Measurements from ENCODE around the gene COG3.

The COG3 gene

GRCh38 chr13:45501175-45501526 lies 36.4 kb downstream of the COG3 start:
- H3K27ac ChIP-seq (ENCODE audit: low read depth, low read length) = no peak overlapping the region
- H3K4me1 ChIP-seq (ENCODE audit: control insufficient read depth in 1 of 2, insufficient read depth in 2 of 2, low read length in 2 of 2) = no peaks in the 10 kb centered on the region
- no peaks in the 10 kb centered on the region for H3K9me3 ChIP-seq (ENCODE audit: control insufficient read depth in 1 of 2, low read length in 2 of 2)
- peaks cover 46 to 67% of the 10 kb centered on the region in 2 donors for H3K36me3 ChIP-seq (ENCODE audit: control insufficient read depth in 1 of 2, insufficient read depth in 2 of 2, low read length in 2 of 2)
- H3K27me3 ChIP-seq (ENCODE audit: control insufficient read depth in 1 of 2, insufficient read depth in 2 of 2, low read length in 2 of 2) = no peaks in the 10 kb centered on the region
- H3K9ac ChIP-seq (ENCODE audit: low read depth in 1 of 2, low read length in 2 of 2) = no peak overlapping the region
- H3K4me3 ChIP-seq (ENCODE audit: low read depth in 1 of 2, low read length in 2 of 2) = no peak overlapping the region

DNA sequence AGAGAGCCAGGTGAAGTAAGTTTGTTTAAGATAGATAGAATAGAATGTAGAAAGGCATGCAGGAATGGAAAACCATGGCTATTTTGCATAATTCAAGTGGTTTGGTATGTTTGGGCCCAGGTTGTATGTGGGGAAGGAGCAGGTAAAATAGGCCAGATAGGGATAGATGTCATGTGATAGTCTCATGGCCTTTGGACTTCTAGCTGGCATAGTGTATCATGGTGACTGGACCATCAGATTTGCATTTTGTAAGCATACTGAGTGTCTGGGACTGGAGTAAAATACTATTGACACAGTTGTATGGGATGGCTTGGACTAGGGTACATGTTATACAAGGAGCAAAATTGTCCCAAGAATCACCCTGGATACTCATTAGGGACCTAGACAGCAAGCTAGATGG lies 38.9 kb downstream of the COG3 start:
- Histone ChIP-seq H3K9ac (ENCODE audit: low read depth in 1 of 2, low read length in 2 of 2) (no peak overlapping the region), H3K27ac (ENCODE audit: low read depth, low read length) (no peak overlapping the region), H3K9me3 (ENCODE audit: control insufficient read depth in 1 of 2, low read length in 2 of 2) (no peaks in the 10 kb centered on the region), H3K4me3 (ENCODE audit: low read depth in 1 of 2, low read length in 2 of 2) (no peak overlapping the region), H3K4me1 (ENCODE audit: control insufficient read depth in 1 of 2, insufficient read depth in 2 of 2, low read length in 2 of 2) (no peaks in the 10 kb centered on the region), H3K36me3 (ENCODE audit: control insufficient read depth in 1 of 2, insufficient read depth in 2 of 2, low read length in 2 of 2) (peaks cover 42 to 60% of the 10 kb centered on the region in 2 donors), H3K27me3 (ENCODE audit: control insufficient read depth in 1 of 2, insufficient read depth in 2 of 2, low read length in 2 of 2) (no peaks in the 10 kb centered on the region)

- Histone ChIP-seq H3K27me3 (ENCODE audit: control insufficient read depth in 1 of 2, insufficient read depth in 2 of 2, low read length in 2 of 2) (no peaks in the 10 kb centered on the region), H3K36me3 (ENCODE audit: control insufficient read depth in 1 of 2, insufficient read depth in 2 of 2, low read length in 2 of 2) (peaks cover 40 to 62% of the 10 kb centered on the region in 2 donors), H3K4me1 (ENCODE audit: control insufficient read depth in 1 of 2, insufficient read depth in 2 of 2, low read length in 2 of 2) (no peaks in the 10 kb centered on the region), H3K9ac (ENCODE audit: low read depth in 1 of 2, low read length in 2 of 2) (no peak overlapping the region), H3K4me3 (ENCODE audit: low read depth in 1 of 2, low read length in 2 of 2) (no peak overlapping the region), H3K9me3 (ENCODE audit: control insufficient read depth in 1 of 2, low read length in 2 of 2) (no peaks in the 10 kb centered on the region), H3K27ac (ENCODE audit: low read depth, low read length) (no peak overlapping the region)
Observed at GRCh38 chr13:45506811-45507210, 42.1 kb downstream of the COG3 start.

DNA sequence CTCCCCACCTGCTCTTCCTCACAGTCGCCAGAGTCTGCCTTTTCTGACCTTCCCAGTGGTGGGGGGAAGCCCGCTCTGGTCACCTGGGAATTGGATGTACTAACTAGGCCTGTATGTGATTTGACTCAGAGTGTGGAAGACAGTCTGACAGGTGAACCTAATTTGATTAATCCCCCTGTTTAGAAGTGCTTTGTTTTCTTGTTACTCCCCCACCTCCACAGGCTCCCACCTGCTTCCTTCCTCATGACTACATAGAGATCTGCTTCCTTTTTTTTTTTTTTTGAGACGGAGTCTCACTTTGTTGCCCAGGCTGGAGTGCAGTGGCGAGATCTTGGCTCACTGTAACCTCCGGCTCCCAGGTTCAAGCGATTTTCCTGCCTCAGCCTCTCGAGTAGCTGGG lies 44.0 kb downstream of the COG3 start:
- Histone ChIP-seq H3K27ac (ENCODE audit: low read depth, low read length) (no peak overlapping the region), H3K4me3 (ENCODE audit: low read depth in 1 of 2, low read length in 2 of 2) (no peak overlapping the region), H3K27me3 (ENCODE audit: control insufficient read depth in 1 of 2, insufficient read depth in 2 of 2, low read length in 2 of 2) (no peaks in the 10 kb centered on the region), H3K36me3 (ENCODE audit: control insufficient read depth in 1 of 2, insufficient read depth in 2 of 2, low read length in 2 of 2) (peaks cover 28 to 69% of the 10 kb centered on the region in 2 donors), H3K4me1 (ENCODE audit: control insufficient read depth in 1 of 2, insufficient read depth in 2 of 2, low read length in 2 of 2) (no peaks in the 10 kb centered on the region), H3K9ac (ENCODE audit: low read depth in 1 of 2, low read length in 2 of 2) (no peak overlapping the region), H3K9me3 (ENCODE audit: control insufficient read depth in 1 of 2, low read length in 2 of 2) (no peaks in the 10 kb centered on the region)

GRCh38 chr13:45510672-45511071 lies 45.9 kb downstream of the COG3 start:
- no peaks in the 10 kb centered on the region for H3K9me3 ChIP-seq (ENCODE audit: control insufficient read depth in 1 of 2, low read length in 2 of 2)
- H3K4me1 ChIP-seq (ENCODE audit: control insufficient read depth in 1 of 2, insufficient read depth in 2 of 2, low read length in 2 of 2) = no peaks in the 10 kb centered on the region
- H3K27ac ChIP-seq (ENCODE audit: low read depth, low read length) = no peak overlapping the region
- no peak overlapping the region for H3K4me3 ChIP-seq (ENCODE audit: low read depth in 1 of 2, low read length in 2 of 2)
- H3K27me3 ChIP-seq (ENCODE audit: control insufficient read depth in 1 of 2, insufficient read depth in 2 of 2, low read length in 2 of 2) = no peaks in the 10 kb centered on the region
- H3K36me3 ChIP-seq (ENCODE audit: control insufficient read depth in 1 of 2, insufficient read depth in 2 of 2, low read length in 2 of 2) = peaks cover 23 to 69% of the 10 kb centered on the region in 2 donors
- H3K9ac ChIP-seq (ENCODE audit: low read depth in 1 of 2, low read length in 2 of 2) = no peak overlapping the region

GRCh38 chr13:45511310-45512097 lies 46.8 kb downstream of the COG3 start:
- Histone ChIP-seq H3K36me3 (ENCODE audit: control insufficient read depth in 1 of 2, insufficient read depth in 2 of 2, low read length in 2 of 2) (peaks cover 17 to 69% of the 10 kb centered on the region in 2 donors), H3K4me3 (ENCODE audit: low read depth in 1 of 2, low read length in 2 of 2) (no peak overlapping the region), H3K9ac (ENCODE audit: low read depth in 1 of 2, low read length in 2 of 2) (no peak overlapping the region), H3K27me3 (ENCODE audit: control insufficient read depth in 1 of 2, insufficient read depth in 2 of 2, low read length in 2 of 2) (no peaks in the 10 kb centered on the region), H3K9me3 (ENCODE audit: control insufficient read depth in 1 of 2, low read length in 2 of 2) (no peaks in the 10 kb centered on the region), H3K4me1 (ENCODE audit: control insufficient read depth in 1 of 2, insufficient read depth in 2 of 2, low read length in 2 of 2) (no peaks in the 10 kb centered on the region), H3K27ac (ENCODE audit: low read depth, low read length) (no peak overlapping the region)

DNA sequence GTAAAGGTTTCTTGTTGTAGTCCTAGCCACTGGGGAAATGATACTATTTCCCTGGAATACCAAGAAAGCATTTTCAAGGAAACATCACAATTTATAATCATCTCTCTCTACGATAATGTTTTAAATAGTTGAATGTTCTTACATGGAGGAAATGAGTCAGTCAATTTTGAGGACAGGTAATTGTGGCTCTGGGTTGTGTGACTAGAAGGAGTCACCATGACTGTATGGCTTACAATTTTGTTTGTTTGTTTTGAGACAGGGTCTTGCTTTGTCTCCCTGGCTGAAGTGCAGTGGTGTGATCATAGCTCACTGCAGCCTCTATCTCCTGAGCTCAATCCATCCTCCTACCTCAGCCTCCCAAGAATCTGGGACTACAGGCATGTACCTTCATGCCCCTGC lies 47.4 kb downstream of the COG3 start:
- Histone ChIP-seq H3K36me3 (ENCODE audit: control insufficient read depth in 1 of 2, insufficient read depth in 2 of 2, low read length in 2 of 2) (peaks cover 19 to 70% of the 10 kb centered on the region in 2 donors), H3K27ac (ENCODE audit: low read depth, low read length) (no peak overlapping the region), H3K9ac (ENCODE audit: low read depth in 1 of 2, low read length in 2 of 2) (no peak overlapping the region)

GRCh38 chr13:45516757-45517156 lies 52.0 kb downstream of the COG3 start:
- no peaks in the 10 kb centered on the region for H3K4me1 ChIP-seq (ENCODE audit: control insufficient read depth in 1 of 2, insufficient read depth in 2 of 2, low read length in 2 of 2)
- no peaks in the 10 kb centered on the region for H3K9me3 ChIP-seq (ENCODE audit: control insufficient read depth in 1 of 2, low read length in 2 of 2)
- H3K27me3 ChIP-seq (ENCODE audit: control insufficient read depth in 1 of 2, insufficient read depth in 2 of 2, low read length in 2 of 2) = no peaks in the 10 kb centered on the region
- H3K36me3 ChIP-seq (ENCODE audit: control insufficient read depth in 1 of 2, insufficient read depth in 2 of 2, low read length in 2 of 2) = peaks cover 38 to 82% of the 10 kb centered on the region in 2 donors
- no peak overlapping the region for H3K9ac ChIP-seq (ENCODE audit: low read depth in 1 of 2, low read length in 2 of 2)
- H3K4me3 ChIP-seq (ENCODE audit: low read depth in 1 of 2, low read length in 2 of 2) = no peak overlapping the region
- no peak overlapping the region for H3K27ac ChIP-seq (ENCODE audit: low read depth, low read length)

More for the DNA sequence above, 47.4 kb downstream of the COG3 start:
- Histone ChIP-seq H3K9me3 (ENCODE audit: control insufficient read depth in 1 of 2, low read length in 2 of 2) (no peaks in the 10 kb centered on the region), H3K27me3 (ENCODE audit: control insufficient read depth in 1 of 2, insufficient read depth in 2 of 2, low read length in 2 of 2) (no peaks in the 10 kb centered on the region), H3K4me1 (ENCODE audit: control insufficient read depth in 1 of 2, insufficient read depth in 2 of 2, low read length in 2 of 2) (no peaks in the 10 kb centered on the region), H3K4me3 (ENCODE audit: low read depth in 1 of 2, low read length in 2 of 2) (no peak overlapping the region)

DNA sequence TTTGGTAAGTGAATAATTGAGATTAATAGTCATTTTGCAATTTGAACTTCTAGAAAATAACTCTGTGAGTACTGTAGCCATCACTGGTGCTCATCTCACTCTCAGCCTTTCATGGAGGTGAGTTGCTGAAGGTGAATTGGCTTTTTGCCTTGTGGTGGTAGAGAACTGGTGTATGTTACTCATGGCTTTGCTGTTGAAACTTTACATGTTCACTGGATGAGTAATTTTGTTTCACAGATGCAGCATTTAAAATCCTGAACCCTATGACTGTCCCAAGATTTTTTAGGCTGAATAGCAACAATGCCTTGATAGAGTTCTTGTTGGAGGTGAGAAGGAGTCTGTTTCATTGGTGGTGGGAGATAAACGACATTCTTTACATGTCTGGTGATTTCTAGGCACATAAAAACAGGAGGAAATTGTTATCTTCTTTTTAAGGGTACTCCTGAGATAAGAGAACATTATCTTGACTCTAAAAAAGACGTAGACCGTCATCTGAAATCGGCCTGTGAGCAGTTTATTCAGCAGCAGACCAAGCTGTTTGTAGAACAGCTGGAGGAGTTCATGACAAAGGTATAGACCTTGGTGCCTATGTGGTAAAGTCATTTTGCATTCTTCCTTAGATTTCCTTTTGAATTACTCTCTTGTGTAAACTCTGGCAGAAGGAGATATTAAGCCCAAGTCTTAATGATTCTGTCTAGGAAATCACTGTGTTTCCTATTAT lies 53.9 kb downstream of the COG3 start:
- H3K27ac ChIP-seq (ENCODE audit: low read depth, low read length) = no peak overlapping the region
- H3K27me3 ChIP-seq (ENCODE audit: control insufficient read depth in 1 of 2, insufficient read depth in 2 of 2, low read length in 2 of 2) = no peaks in the 10 kb centered on the region
- no peak overlapping the region for H3K9ac ChIP-seq (ENCODE audit: low read depth in 1 of 2, low read length in 2 of 2)
- no peak overlapping the region for H3K4me3 ChIP-seq (ENCODE audit: low read depth in 1 of 2, low read length in 2 of 2)
- no peaks in the 10 kb centered on the region for H3K9me3 ChIP-seq (ENCODE audit: control insufficient read depth in 1 of 2, low read length in 2 of 2)
- H3K4me1 ChIP-seq (ENCODE audit: control insufficient read depth in 1 of 2, insufficient read depth in 2 of 2, low read length in 2 of 2) = no peaks in the 10 kb centered on the region
- peaks cover 47 to 81% of the 10 kb centered on the region in 2 donors for H3K36me3 ChIP-seq (ENCODE audit: control insufficient read depth in 1 of 2, insufficient read depth in 2 of 2, low read length in 2 of 2)

DNA sequence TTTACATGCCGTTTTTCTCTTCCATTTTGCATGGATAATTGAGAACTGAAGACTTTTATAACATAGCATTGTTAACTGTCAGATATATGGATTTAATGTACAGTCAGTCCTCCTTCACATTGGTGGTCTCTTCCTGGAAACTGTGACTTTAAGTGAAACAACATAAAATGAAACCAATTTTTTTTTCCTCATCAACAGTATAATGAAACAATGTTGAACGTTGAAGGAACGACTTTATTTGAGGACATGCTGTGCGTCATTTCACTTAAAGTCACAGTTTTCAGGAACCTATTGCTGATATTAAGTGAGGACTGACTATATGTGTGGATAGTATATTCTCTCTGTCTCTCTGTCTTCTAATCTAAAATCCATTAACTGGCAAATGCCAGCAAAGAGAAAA lies 54.8 kb downstream of the COG3 start:
- Histone ChIP-seq H3K9me3 (ENCODE audit: control insufficient read depth in 1 of 2, low read length in 2 of 2) (no peaks in the 10 kb centered on the region), H3K36me3 (ENCODE audit: control insufficient read depth in 1 of 2, insufficient read depth in 2 of 2, low read length in 2 of 2) (peaks cover 47 to 83% of the 10 kb centered on the region in 2 donors), H3K4me1 (ENCODE audit: control insufficient read depth in 1 of 2, insufficient read depth in 2 of 2, low read length in 2 of 2) (no peaks in the 10 kb centered on the region), H3K9ac (ENCODE audit: low read depth in 1 of 2, low read length in 2 of 2) (no peak overlapping the region), H3K27ac (ENCODE audit: low read depth, low read length) (no peak overlapping the region), H3K27me3 (ENCODE audit: control insufficient read depth in 1 of 2, insufficient read depth in 2 of 2, low read length in 2 of 2) (no peaks in the 10 kb centered on the region), H3K4me3 (ENCODE audit: low read depth in 1 of 2, low read length in 2 of 2) (no peak overlapping the region)

Measured in duodenal mucosa (tissue), 2 donors.